ENCODE measurements around the gene ODF2L.
"Not testable (repeated sequence)": the region's sequence is repeated elsewhere in the genome, so short reads cannot be mapped to it uniquely, and the experiment has no call there.

The ODF2L gene

GRCh38 chr1:86387916-86388627, 8.1 kb downstream of the ODF2L start:
- DNase-seq = no peak

GRCh38 chr1:86382878-86383277, 13.2 kb downstream of the ODF2L start:
- DNase-seq = no peak

- DNase-seq = no peak
These were observed 14.9 kb downstream of the ODF2L start for GRCh38 chr1:86381223-86381622.

GRCh38 chr1:86380257-86380861, 15.8 kb downstream of the ODF2L start:
- peak; percentile 62 for DNase-seq

- DNase-seq = no peak
These were observed 17.3 kb downstream of the ODF2L start for GRCh38 chr1:86378813-86379212.

GRCh38 chr1:86377341-86377740, 18.8 kb downstream of the ODF2L start:
- no peak for DNase-seq

GRCh38 chr1:86375688-86376087, 20.4 kb downstream of the ODF2L start:
- DNase-seq = no peak

GRCh38 chr1:86370601-86371022, 25.5 kb downstream of the ODF2L start:
- no peak for DNase-seq

GRCh38 chr1:86365896-86366295, 30.2 kb downstream of the ODF2L start:
- no peak for DNase-seq

- DNase-seq = no peak
These were observed 33.3 kb downstream of the ODF2L start for GRCh38 chr1:86362807-86363206.

- DNase-seq = no peak
These were observed 38.3 kb downstream of the ODF2L start for GRCh38 chr1:86357796-86358195.

- DNase-seq = no peak
These were observed 39.9 kb downstream of the ODF2L start for GRCh38 chr1:86356247-86356646.

GRCh38 chr1:86352086-86352485, 44.0 kb downstream of the ODF2L start:
- DNase-seq = no peak

- not testable (repeated sequence) for DNase-seq
These were observed 45.9 kb downstream of the ODF2L start for GRCh38 chr1:86350230-86350629.

GRCh38 chr1:86346388-86346787, 49.7 kb downstream of the ODF2L start:
- no peak for DNase-seq

GRCh38 chr1:86345042-86345441, 51.1 kb downstream of the ODF2L start:
- DNase-seq = no peak

- DNase-seq = no peak
These were observed 56.2 kb downstream of the ODF2L start for GRCh38 chr1:86339906-86340305.

- DNase-seq = no peak
These were observed 56.9 kb downstream of the ODF2L start for GRCh38 chr1:86339014-86339812.

- no peak for DNase-seq
These were observed 60.2 kb downstream of the ODF2L start for GRCh38 chr1:86335916-86336315.

GRCh38 chr1:86325264-86325663, 70.9 kb downstream of the ODF2L start:
- DNase-seq = no peak

- no peak for DNase-seq
These were observed 71.8 kb downstream of the ODF2L start for GRCh38 chr1:86324130-86324822.

- no peak for DNase-seq
These were observed 73.9 kb downstream of the ODF2L start for GRCh38 chr1:86322241-86322640.

GRCh38 chr1:86318436-86318835, 77.7 kb downstream of the ODF2L start:
- no peak for DNase-seq

All from NCI-H187 treated with DMSO at 0.1 percent for 48 hours (cell line).